SK-N-SH (cell line): Measurements from ENCODE around the gene WIPF3. TPM values are rescaled to one million over a fixed set of nuclear protein-coding genes. Genes with fewer than 3 reads are reported as not detected.
A peak's percentile ranks its signal among the peaks of the same experiment; 100 is the strongest.
"Not testable (repeated sequence)": the region's sequence is repeated elsewhere in the genome, so short reads cannot be mapped to it uniquely, and the experiment has no call there.

Source experiments
- CTCF ChIA-PET: fragments of 300-600, 350-600 bp; formaldehyde crosslinking; extraction: SDS; loops from one replicate; lab custom pipeline; 2021; lab: Yijun Ruan, JAX
- POLR2A ChIA-PET: fragments of 350-600 bp; sonication (Branson Sonifier 250); formaldehyde crosslinking; extraction: SDS; loops from one replicate; lab custom pipeline; 2020; ENCODE audit warnings: antibody characterized with exemption, inconsistent platforms; lab: Yijun Ruan, JAX
- DNase-seq: peaks from one replicate; pipeline ENCODE4 v3.0.0; 2012
- H2AFZ ChIP-seq: fragments of 200-600 bp; sonication (generic); 2 replicates; pipeline ENCODE4 v1.8.1; 2016; ENCODE audit warnings: antibody characterized with exemption, mild to moderate bottlenecking, low read depth
- H3F3A ChIP-seq: fragments of 200-600 bp; sonication (generic); replicated peaks from 2 replicates; pipeline ENCODE3; 2016; ENCODE audit warnings: antibody characterized with exemption, mild to moderate bottlenecking; ENCODE audit not compliant: insufficient read depth
- H3K27ac ChIP-seq, 2 experiments: fragments of 200-500 bp in 1 of 2; fragments of 200-600 bp in 1 of 2; sonication (Bioruptor generic) in 1 of 2; sonication (generic), shearing (Covaris generic) in 1 of 2; 2 replicates each; pipeline versions ENCODE4 v1.5.1 to v1.6.1; 2014 to 2016; ENCODE audit warnings: low read depth in 2 of 2, inconsistent platforms in 1 of 2, low read length in 1 of 2, mild to moderate bottlenecking in 1 of 2, mixed read lengths in 1 of 2
- H3K27me3 ChIP-seq: fragments of 200-600 bp; sonication (generic), shearing (Covaris generic); 2 replicates; pipeline ENCODE4 v1.6.1; 2016; ENCODE audit warnings: mixed run types; ENCODE audit not compliant: insufficient read depth
- H3K36me3 ChIP-seq, 2 experiments: fragments of 200-500 bp in 1 of 2; fragments of 200-600 bp in 1 of 2; sonication (Bioruptor generic) in 1 of 2; sonication (generic) in 1 of 2; replicated peaks in 1 of 2; 2 replicates each; pipeline versions ENCODE3 to v1.5.1; 2014 to 2016; ENCODE audit warnings: low read length in 1 of 2, mild to moderate bottlenecking in 1 of 2; ENCODE audit not compliant: insufficient read depth in 2 of 2, control insufficient read depth in 1 of 2
- H3K4me1 ChIP-seq, 2 experiments: fragments of 200-500 bp in 1 of 2; fragments of 200-600 bp in 1 of 2; sonication (Bioruptor generic) in 1 of 2; sonication (generic), shearing (Covaris generic) in 1 of 2; 2 replicates each; pipeline versions ENCODE4 v1.5.1 to v1.6.1; 2014 to 2016; ENCODE audit warnings: low read depth in 1 of 2, low read length in 1 of 2, mixed run types in 1 of 2; ENCODE audit not compliant: insufficient read depth in 2 of 2, control insufficient read depth in 1 of 2
- H3K4me2 ChIP-seq: fragments of 200-600 bp; sonication (generic), shearing (Covaris generic); 2 replicates; pipeline ENCODE4 v1.6.1; 2017; ENCODE audit warnings: mixed run types
- H3K4me3 ChIP-seq, 2 experiments: fragments of 200-500 bp in 1 of 2; fragments of 200-600 bp in 1 of 2; sonication (Bioruptor generic) in 1 of 2; sonication (generic), shearing (Covaris generic) in 1 of 2; 2 replicates each; pipeline versions ENCODE4 v1.5.1 to v1.8.1; 2014 to 2016; ENCODE audit warnings: low read depth in 2 of 2, inconsistent platforms in 1 of 2, low read length in 1 of 2, mild to moderate bottlenecking in 1 of 2, mixed read lengths in 1 of 2, moderate library complexity in 1 of 2
- H3K79me2 ChIP-seq: fragments of 200-600 bp; sonication (generic); 2 replicates; pipeline ENCODE4 v1.8.1; 2017; ENCODE audit warnings: mild to moderate bottlenecking; ENCODE audit not compliant: insufficient read depth
- H3K9ac ChIP-seq: fragments of 200-600 bp; sonication (generic); 2 replicates; pipeline ENCODE4 v1.6.1; 2017; ENCODE audit warnings: mixed run types
- H3K9me2 ChIP-seq: fragments of 200-600 bp; sonication (generic); 2 replicates; pipeline ENCODE4 v1.6.1; 2017; ENCODE audit warnings: mixed run types
- H3K9me3 ChIP-seq: fragments of 200-600 bp; sonication (generic); 2 replicates; pipeline ENCODE4 v1.6.1; 2017; ENCODE audit warnings: mixed run types, mild to moderate bottlenecking, moderate library complexity
- H4K20me1 ChIP-seq: fragments of 200-600 bp; sonication (generic); 2 replicates; pipeline ENCODE4 v1.6.1; 2017; ENCODE audit warnings: mild to moderate bottlenecking, mixed run types; ENCODE audit not compliant: insufficient read depth
- GATA2 ChIP-seq: sonication (generic); formaldehyde crosslinking; IDR thresholded peaks from 2 replicates; pipeline ENCODE4 v1.5.0; 2020; ENCODE audit warnings: mild to moderate bottlenecking, missing genetic modification reagents
- NRF1 ChIP-seq: IDR thresholded peaks from 2 replicates; pipeline ENCODE4 v1.6.1; 2012; ENCODE audit warnings: low read depth, mild to moderate bottlenecking, low read length
- PBX3 ChIP-seq: IDR thresholded peaks from 2 replicates; pipeline ENCODE4; 2012
- USF2 ChIP-seq: fragments of 150-350 bp; IDR thresholded peaks from 2 replicates; pipeline ENCODE4 v1.6.1; 2017; ENCODE audit warnings: antibody characterized with exemption, low read length, low read depth, borderline replicate concordance
- WGBS: methylation state at CpG from one replicate; pipeline ENCODE4 v1.1.6; 2017; ENCODE audit warnings: low lambda C conversion rate; 5-methylcytosine and 5-hydroxymethylcytosine counted together
- polyA plus RNA-seq, 3 experiments: library from polyadenylated mRNA; depleted of rRNA; stranded (reverse); fragments of >200 nt; gene quantifications; 2 replicates each; pipeline ENCODE4 v1.2.3, GENCODE V29; 2012

WIPF3 gene
- polyA plus RNA-seq, 1 of the 3 experiments (the other 2 are of a cell fraction): 0.02 TPM

DNA sequence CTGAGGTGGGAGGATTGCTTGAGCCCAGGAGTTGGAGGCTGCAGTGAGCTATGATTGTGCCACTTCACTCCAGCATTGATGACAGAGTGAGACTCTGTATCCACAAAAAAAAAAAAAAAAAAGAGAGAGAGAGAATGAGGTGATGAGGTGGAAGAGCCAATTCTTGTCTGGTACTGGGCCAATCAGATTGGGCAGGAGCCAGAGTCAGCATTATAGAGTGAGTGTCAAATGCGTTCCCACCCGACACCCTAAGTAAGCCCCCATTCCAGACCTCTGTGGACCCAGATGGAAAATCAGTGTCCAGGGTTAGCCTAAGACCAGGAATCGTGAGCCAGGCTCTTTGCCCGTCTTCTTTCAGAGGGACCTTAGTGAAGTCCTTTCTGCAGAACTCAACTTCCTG is 83.9 kb downstream of the WIPF3 start:
- TF ChIP-seq GATA2 (peak; percentile 52; the same call in 1 of the 2 replicates), NRF1 (no peak)
- Histone ChIP-seq H3K36me3 (no peaks in the 10 kb centered on the region), H4K20me1 (no peaks in the 10 kb centered on the region), H3K4me2 (no peak overlapping the region), H3K9me2 (no peaks in the 10 kb centered on the region), H3K9ac (no peak overlapping the region), H3K27ac (no peak overlapping the region), H3K4me1 (peaks cover 0 to 29% of the 10 kb centered on the region in 2 experiments; a peak in 2 of 4 replicates), H3K4me3 (no peak overlapping the region), H3K27me3 (no peaks in the 10 kb centered on the region; the same call in 1 of the 2 replicates), H3F3A (no peaks in the 10 kb centered on the region), H3K79me2 (no peaks in the 10 kb centered on the region), H3K9me3 (no peaks in the 10 kb centered on the region), H2AFZ (no peak overlapping the region)
- 70% methylated on average over 4 of the region's 4 CpGs for WGBS
- POLR2A ChIA-PET: no interaction called here
- CTCF ChIA-PET: interaction anchor here (1.0 kb wide), 1 partner anchor 31 kb away, joined by 5 read pairs; no protein-coding TSS in a partner anchor
- DNase-seq: peak; percentile 48

- H3K9me3 ChIP-seq, DNase-seq, CTCF ChIA-PET, POLR2A ChIA-PET, H3K27me3 ChIP-seq, H3K9ac ChIP-seq, H3K79me2 ChIP-seq, H3K4me3 ChIP-seq, H3K9me2 ChIP-seq, H3F3A ChIP-seq, H2AFZ ChIP-seq, H3K4me2 ChIP-seq, H3K27ac ChIP-seq, H4K20me1 ChIP-seq, H3K36me3 ChIP-seq: not testable (repeated sequence)
- 73% methylated on average over 11 of the region's 14 CpGs for WGBS
- H3K4me1 ChIP-seq: peaks cover 0 to 29% of the 10 kb centered on the region in 2 experiments; a peak in 2 of 4 replicates
These were observed 84.5 kb downstream of the WIPF3 start for GRCh38 chr7:29890786-29891185.

DNA sequence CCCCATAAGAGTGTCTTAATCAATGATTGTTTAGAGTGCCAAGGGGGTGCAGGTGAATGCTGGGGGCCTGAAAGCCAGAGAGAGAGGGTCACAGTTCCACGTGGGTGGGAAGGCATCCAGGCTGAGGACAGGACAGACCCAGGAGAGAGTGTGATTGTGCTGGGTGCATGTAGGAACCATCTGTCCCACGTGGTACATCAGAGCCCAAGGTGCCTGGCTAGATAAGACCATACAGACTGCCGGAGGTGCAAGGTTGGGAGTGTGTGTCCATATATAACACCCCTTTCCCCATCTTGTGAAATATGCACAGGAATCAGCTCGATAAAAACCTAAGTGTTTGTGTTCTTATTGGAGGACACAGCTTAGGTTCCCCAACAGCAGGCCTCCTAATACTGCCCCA is 85.5 kb downstream of the WIPF3 start:
- 45% methylated on average over 4 of the region's 4 CpGs for WGBS
- H3K79me2 ChIP-seq: no peaks in the 10 kb centered on the region
- POLR2A ChIA-PET: no interaction called here
- TF ChIP-seq USF2 (no peak), PBX3 (no peak)
- TF ChIP-seq, all 33 proteins: peak for 0
- Histone ChIP-seq H3K4me3 (no peak overlapping the region), H3K27me3 (no peaks in the 10 kb centered on the region; the same call in 1 of the 2 replicates), H3K9me2 (no peaks in the 10 kb centered on the region), H3K27ac (no peak overlapping the region), H2AFZ (no peak overlapping the region), H3K4me1 (peaks cover 0 to 29% of the 10 kb centered on the region in 2 experiments; a peak in 2 of 4 replicates), H3K9ac (no peak overlapping the region), H3K9me3 (no peaks in the 10 kb centered on the region), H3K4me2 (no peak overlapping the region), H3F3A (no peaks in the 10 kb centered on the region), H3K36me3 (no peaks in the 10 kb centered on the region), H4K20me1 (no peaks in the 10 kb centered on the region)
- no peak for DNase-seq
- CTCF ChIA-PET: interaction anchor here (0.6 to 4.0 kb wide), 3 partner anchors 16 to 170 kb away, joined by 4 to 35 read pairs (median 5); no protein-coding TSS in a partner anchor
